Activated B cell treated with CpG ODN at 0.5 μM for 24 hours (primary cell): ENCODE results near the gene MED6. TPM values are rescaled to one million over a fixed set of nuclear protein-coding genes. Genes with fewer than 3 reads are reported as not detected.

Experiments
- ATAC-seq: fragments of 200-7000 bp; cut with Tn5 transposase; one replicate; pipeline ENCODE4 v1.10.0; 2021; ENCODE audit warnings: low read depth, mild to moderate bottlenecking, moderate library complexity
- CTCF ChIA-PET: fragments of 350-600 bp; sonication (Branson Sonifier 250); formaldehyde crosslinking; loops from one replicate; lab custom pipeline; 2021; ENCODE audit warnings: antibody characterized with exemption; lab: Charles Lee
- POLR2A ChIA-PET: fragments of 350-600 bp; sonication (Branson Sonifier 250); formaldehyde crosslinking; loops from one replicate; lab custom pipeline; 2021; ENCODE audit warnings: antibody characterized with exemption; lab: Charles Lee
- DNase-seq: peaks from one replicate; pipeline ENCODE4 v3.0.0; 2022
- H3K27ac Mint-ChIP-seq: one replicate; pipeline ENCODE4 v1.8.0; 2020; ENCODE audit warnings: mixed read lengths
- H3K27me3 Mint-ChIP-seq: one replicate; pipeline ENCODE4 v1.8.0; 2021; ENCODE audit warnings: mixed read lengths
- H3K36me3 Mint-ChIP-seq: one replicate; pipeline ENCODE4 v1.8.0; 2021; ENCODE audit warnings: low read depth, mixed read lengths
- H3K4me1 Mint-ChIP-seq: one replicate; pipeline ENCODE4 v1.8.0; 2021; ENCODE audit warnings: mixed read lengths
- H3K4me3 Mint-ChIP-seq: one replicate; pipeline ENCODE4 v1.8.0; 2020; ENCODE audit warnings: mild to moderate bottlenecking, mixed read lengths
- H3K9me3 Mint-ChIP-seq: one replicate; pipeline ENCODE4 v1.8.0; 2020; ENCODE audit warnings: mixed read lengths
- CTCF ChIP-seq: fragments of 200-600 bp; IDR thresholded peaks from one replicate; pipeline ENCODE4 v1.8.0; 2022; ENCODE audit warnings: antibody characterized with exemption, mild to moderate bottlenecking
- intact Hi-C: fragments of 100-400 bp; cut with micrococcal nuclease; formaldehyde crosslinking; loops from one replicate; pipeline ENCODE4 v1.15.1; 2024
- total RNA-seq: library from RNA; stranded (reverse); gene quantifications from 2 replicates; pipeline ENCODE4 v1.2.3, GENCODE V29; 2022

Gene MED6
- total RNA-seq, 1 donor from 2014 or later, result 50.5 TPM

GRCh38 chr14:70601162-70601561 lies 707 bp upstream of the MED6 start:
- no peak for TF ChIP-seq CTCF
- H3K27ac Mint-ChIP-seq, result peak overlapping the region; percentile 94

GRCh38 chr14:70599345-70599744 lies 1.1 kb downstream of the MED6 start:
- Mint-ChIP-seq H3K4me1 (peaks cover 43% of the 10 kb centered on the region), H3K4me3 (peak overlapping the region; percentile 99), H3K27ac (no peak overlapping the region), H3K36me3 (peaks cover 36% of the 10 kb centered on the region), H3K9me3 (no peaks in the 10 kb centered on the region), H3K27me3 (no peaks in the 10 kb centered on the region)
- TF ChIP-seq CTCF, result no peak
- no peak for DNase-seq
- intact Hi-C loops, result no loop called here
- ATAC-seq, result no peak
- ChIA-PET CTCF (no interaction called here), POLR2A (no interaction called here)

More at GRCh38 chr14:70601162-70601561, 707 bp upstream of the MED6 start:
- ATAC-seq (no peak), DNase-seq (no peak)
- Mint-ChIP-seq H3K27me3 (no peaks in the 10 kb centered on the region), H3K4me3 (peak overlapping the region; percentile 99), H3K9me3 (no peaks in the 10 kb centered on the region), H3K4me1 (peaks cover 43% of the 10 kb centered on the region), H3K36me3 (peaks cover 18% of the 10 kb centered on the region)
- POLR2A ChIA-PET, result interaction anchor here (1.0 to 2.7 kb wide), 5 partner anchors 40 to 306 kb away, joined by 3 to 15 read pairs (median 8); partner anchors contain the start of genes COX16, MAP3K9, PCNX1 and TTC9
- intact Hi-C loops, result loop anchor here (2.0 kb wide), 1 partner anchor 208 kb away; the partner anchor contains the start of gene MAP3K9
- CTCF ChIA-PET, result interaction anchor here (1.0 to 1.9 kb wide), 2 partner anchors 42 to 112 kb away, joined by 3 to 9 read pairs; no protein-coding TSS in a partner anchor

- H3K36me3 Mint-ChIP-seq, result peaks cover 51% of the 10 kb centered on the region
- no peak overlapping the region for H3K27ac Mint-ChIP-seq
- intact Hi-C loops, result no loop called here
- POLR2A ChIA-PET, result no interaction called here
- H3K9me3 Mint-ChIP-seq, result no peaks in the 10 kb centered on the region
- H3K4me1 Mint-ChIP-seq, result peaks cover 43% of the 10 kb centered on the region
- DNase-seq, result no peak
- TF ChIP-seq CTCF, result no peak
- CTCF ChIA-PET, result no interaction called here
- no peaks in the 10 kb centered on the region for H3K27me3 Mint-ChIP-seq
- ATAC-seq, result no peak
- H3K4me3 Mint-ChIP-seq, result no peak overlapping the region
Observed at GRCh38 chr14:70597731-70598130, 2.7 kb downstream of the MED6 start.

GRCh38 chr14:70595443-70596185 lies 4.8 kb downstream of the MED6 start:
- H3K9me3 Mint-ChIP-seq, result no peaks in the 10 kb centered on the region
- CTCF ChIA-PET, result no interaction called here
- no peak overlapping the region for H3K27ac Mint-ChIP-seq
- no peak for ATAC-seq
- TF ChIP-seq CTCF, result no peak
- H3K36me3 Mint-ChIP-seq, result peaks cover 69% of the 10 kb centered on the region
- no peak overlapping the region for H3K4me3 Mint-ChIP-seq
- no peak for DNase-seq
- POLR2A ChIA-PET, result interaction anchor here (0.6 kb wide), 1 partner anchor 28 kb away, joined by 3 read pairs; no protein-coding TSS in a partner anchor
- peaks cover 28% of the 10 kb centered on the region for H3K4me1 Mint-ChIP-seq
- no peaks in the 10 kb centered on the region for H3K27me3 Mint-ChIP-seq
- intact Hi-C loops, result no loop called here

GRCh38 chr14:70594461-70594860 lies 6.0 kb downstream of the MED6 start:
- H3K9me3 Mint-ChIP-seq, result no peaks in the 10 kb centered on the region
- no peak for TF ChIP-seq CTCF
- intact Hi-C loops, result no loop called here
- ChIA-PET CTCF (no interaction called here), POLR2A (no interaction called here)
- H3K36me3 Mint-ChIP-seq, result peaks cover 74% of the 10 kb centered on the region
- ATAC-seq, result no peak
- no peaks in the 10 kb centered on the region for H3K27me3 Mint-ChIP-seq
- peaks cover 18% of the 10 kb centered on the region for H3K4me1 Mint-ChIP-seq
- no peak overlapping the region for H3K27ac Mint-ChIP-seq
- DNase-seq, result no peak
- H3K4me3 Mint-ChIP-seq, result no peak overlapping the region
